HepG2 (cell line): ENCODE results near the gene RBM26. TPM values are rescaled to one million over a fixed set of nuclear protein-coding genes. Genes with fewer than 3 reads are reported as not detected.

Experiments
- ATAC-seq: fragments of 200-7000 bp; cut with Tn5 transposase; 3 replicates; pipeline ENCODE4 v1.9.1; 2020; ENCODE audit warnings: mild to moderate bottlenecking, moderate library complexity
- BruUV-seq: library from RNA; stranded (reverse); fragments of 400-500 nt; replicated peaks from 2 replicates; lab custom pipeline; 2021; lab: Mats Ljungman, UMichigan
- CTCF ChIA-PET: fragments of 300-600 bp; formaldehyde crosslinking; extraction: SDS; loops from one replicate; lab custom pipeline; 2021; ENCODE audit warnings: low total read pairs, inconsistent platforms, low intra/inter-chr PET ratio; lab: Yijun Ruan, JAX
- POLR2A ChIA-PET: fragments of 350-600 bp; sonication (Branson Sonifier 250); formaldehyde crosslinking; loops from one replicate; lab custom pipeline; 2020; ENCODE audit warnings: antibody characterized with exemption, inconsistent platforms; lab: Yijun Ruan, JAX
- DNase-seq: peaks from one replicate; pipeline ENCODE4 v3.0.0-alpha.2; 2015; ENCODE audit warnings: low spot score
- FAIRE-seq: peaks from 3 replicates; lab custom pipeline; 2011; peaks lifted over from hg19 to GRCh38; lab: Jason Lieb, UNC
- H2AFZ ChIP-seq: one replicate; pipeline ENCODE4 v1.6.1; 2011; ENCODE audit warnings: low read length, inconsistent platforms
- H3K27ac ChIP-seq: fragments of 300-600 bp; 3 replicates; pipeline ENCODE4 v1.8.0; 2011; ENCODE audit warnings: mixed run types, mild to moderate bottlenecking, mixed read lengths, low read length, inconsistent platforms; ENCODE audit not compliant: insufficient read depth; ENCODE audit errors: extremely low read length
- H3K27me3 ChIP-seq, 2 experiments: fragments of 200-600 bp in 1 of 2; 2 replicates in 1 of 2; 3 replicates in 1 of 2; pipeline versions ENCODE4 v1.6.0 to v1.8.0; 2011; ENCODE audit warnings: low read length in 2 of 2, mild to moderate bottlenecking in 2 of 2, moderate library complexity in 2 of 2, inconsistent platforms in 1 of 2; ENCODE audit not compliant: insufficient read depth in 2 of 2, control insufficient read depth in 1 of 2
- H3K36me3 ChIP-seq, 2 experiments: fragments of 200-600 bp in 1 of 2; replicated peaks in 1 of 2; 2 replicates in 1 of 2; 3 replicates in 1 of 2; pipeline versions ENCODE4 v1.5.1 to v1.8.0; 2011; ENCODE audit warnings: low read length in 2 of 2, inconsistent platforms in 1 of 2; ENCODE audit not compliant: insufficient read depth in 2 of 2, control insufficient read depth in 1 of 2
- H3K4me1 ChIP-seq: 2 replicates; pipeline ENCODE4 v1.5.1; 2012; ENCODE audit warnings: low read length, inconsistent platforms; ENCODE audit not compliant: insufficient read depth
- H3K4me2 ChIP-seq: 2 replicates; pipeline ENCODE4 v1.6.0; 2011; ENCODE audit warnings: low read depth, low read length, inconsistent platforms
- H3K4me3 ChIP-seq, 3 experiments: fragments of 200-600 bp in 1 of 3; sonication (generic), shearing (Covaris generic) in 1 of 3; replicated peaks in 1 of 3; 2 replicates each; pipeline ENCODE4 v1.5.1; 2011 to 2016; ENCODE audit warnings: low read length in 3 of 3, inconsistent platforms in 2 of 3, low read depth in 2 of 3, mild to moderate bottlenecking in 2 of 3, control low read depth in 1 of 3, mixed read lengths in 1 of 3; ENCODE audit not compliant: insufficient read depth in 1 of 3
- H3K79me2 ChIP-seq: one replicate; pipeline ENCODE4 v1.6.1; 2011; ENCODE audit warnings: low read length, inconsistent platforms; ENCODE audit not compliant: insufficient read depth
- H3K9ac ChIP-seq: 2 replicates; pipeline ENCODE4 v1.6.0; 2011; ENCODE audit warnings: mild to moderate bottlenecking, low read depth, low read length, inconsistent platforms; ENCODE audit not compliant: insufficient read depth
- H3K9me3 ChIP-seq: 2 replicates; pipeline ENCODE4 v1.5.1; 2012; ENCODE audit warnings: mild to moderate bottlenecking, low read length
- H4K20me1 ChIP-seq: 2 replicates; pipeline ENCODE4 v1.6.0; 2011; ENCODE audit warnings: inconsistent platforms, mild to moderate bottlenecking, low read length, moderate library complexity; ENCODE audit not compliant: insufficient read depth
- ATF4 ChIP-seq, 2 experiments: fragments of 450-650 bp in 1 of 2; sonication (generic) in 1 of 2; formaldehyde crosslinking; IDR thresholded peaks; 2 replicates each; pipeline versions ENCODE4 v1.5.0 to v1.8.0; 2020 to 2022; ENCODE audit warnings: mild to moderate bottlenecking in 1 of 2, missing genetic modification reagents in 1 of 2
- POLR2G ChIP-seq: fragments of 200-400 bp; formaldehyde crosslinking; IDR thresholded peaks from 2 replicates; pipeline ENCODE4 v1.6.1; 2018; ENCODE audit warnings: mild to moderate bottlenecking, low read depth, low read length, moderate library complexity
- ZMYM4 ChIP-seq: sonication (generic); formaldehyde crosslinking; IDR thresholded peaks from 2 replicates; pipeline ENCODE4 v1.8.1; 2023; ENCODE audit warnings: mild to moderate bottlenecking, missing genetic modification reagents
- ZNF276 ChIP-seq: sonication (generic); formaldehyde crosslinking; IDR thresholded peaks from 2 replicates; pipeline ENCODE4 v1.4.0; 2020; ENCODE audit warnings: mild to moderate bottlenecking, low read depth, missing genetic modification reagents
- ZNF550 ChIP-seq: sonication (generic); formaldehyde crosslinking; IDR thresholded peaks from 2 replicates; pipeline ENCODE4 v1.4.0; 2020; ENCODE audit warnings: mild to moderate bottlenecking, missing genetic modification reagents, borderline replicate concordance
- ZNF607 ChIP-seq: sonication (generic); formaldehyde crosslinking; IDR thresholded peaks from 2 replicates; pipeline ENCODE4 v1.5.1; 2020; ENCODE audit warnings: missing genetic modification reagents, mild to moderate bottlenecking, borderline replicate concordance
- ZNF766 ChIP-seq: sonication (generic); formaldehyde crosslinking; IDR thresholded peaks from 2 replicates; pipeline ENCODE4 v1.5.0; 2020; ENCODE audit warnings: missing genetic modification reagents, borderline replicate concordance
- ZNF790 ChIP-seq: sonication (generic); formaldehyde crosslinking; IDR thresholded peaks from 2 replicates; pipeline ENCODE4 v1.8.0; 2022; ENCODE audit warnings: missing genetic modification reagents, mild to moderate bottlenecking, borderline replicate concordance
- WGBS: methylation state at CpG from one replicate; pipeline ENCODE4 v1.1.6; 2017; ENCODE audit warnings: low lambda C conversion rate; 5-methylcytosine and 5-hydroxymethylcytosine counted together
- in situ Hi-C: cut with HindIII; loops from 2 replicates; pipeline ENCODE4 v1.10.0; 2017; ENCODE audit warnings: low pct_unique_long_range_greater_than_20kb; ENCODE audit not compliant: extremely low pct_ligation_motif_present
- intact Hi-C: fragments of 100-400 bp; cut with micrococcal nuclease; formaldehyde crosslinking; loops from one replicate; pipeline ENCODE4 v1.10.0; 2022; ENCODE audit not compliant: unreplicated experiment
- polyA plus RNA-seq, 8 experiments: library from polyadenylated mRNA; depleted of rRNA in 3 of 8; stranded (reverse) in 7 of 8; unstranded in 1 of 8; fragments of >200 nt; fragmentation: Illumina TruSeq in 4 of 8; extraction: Trizol in 4 of 8; gene quantifications; 2 replicates each; pipeline versions ENCODE4 v1.2.1 to v1.2.3, GENCODE V29; 2011 to 2016; ENCODE audit warnings: low read depth in 4 of 8, missing spikeins in 1 of 8, mixed read lengths in 1 of 8; ENCODE audit not compliant: insufficient read depth in 1 of 8
- total RNA-seq, 5 experiments: library from RNA; depleted of rRNA; stranded (reverse); fragments of >200 nt; fragmentation: Illumina TruSeq; extraction: Trizol; gene quantifications; 2 replicates each; pipeline ENCODE4 v1.2.3, GENCODE V29; 2016; ENCODE audit warnings: low read depth in 1 of 5

Gene RBM26
- total and polyA plus RNA-seq, 2 of the 13 experiments (the other 11 are each of a cell fraction or from before 2014, with no cell fraction given): 19.4 to 34.4 TPM

GRCh38 chr13:79379274-79379673 lies 26.8 kb downstream of the RBM26 start:
- intact Hi-C loops (no loop called here), in situ Hi-C loops (no loop called here)
- no peak overlapping the region for H3K4me2 ChIP-seq
- no peak for FAIRE-seq
- no peak overlapping the region for H3K27ac ChIP-seq
- H3K9ac ChIP-seq: no peak overlapping the region
- peaks cover 50% of the 10 kb centered on the region for H3K79me2 ChIP-seq
- DNase-seq: no peak
- no TSS peak for BruUV-seq
- ATAC-seq: no peak
- POLR2A ChIA-PET: no interaction called here
- no peaks in the 10 kb centered on the region for H3K9me3 ChIP-seq
- WGBS: 98% methylated on average over 5 of the region's 5 CpGs
- H2AFZ ChIP-seq: no peak overlapping the region
- no peak for TF ChIP-seq POLR2G
- TF ChIP-seq ZNF607 (CRISPR knock-in tag): no peak
- TF ChIP-seq ZNF276: no peak
- no peak for TF ChIP-seq ZNF766 (CRISPR knock-in tag)
- no peak for TF ChIP-seq ZNF790 (CRISPR knock-in tag)
- no peak for TF ChIP-seq ZMYM4 (CRISPR knock-in tag)
- TF ChIP-seq ATF4 (CRISPR knock-in tag; IDR thresholded peaks at IDR 0.05): no peak
- TF ChIP-seq ZNF550 (CRISPR knock-in tag): no peak
- H3K36me3 ChIP-seq: peaks cover 6 to 29% of the 10 kb centered on the region in 2 experiments; a peak in 4 of 5 replicates
- no peak overlapping the region for H3K4me3 ChIP-seq
- peaks cover 10% of the 10 kb centered on the region for H3K4me1 ChIP-seq
- CTCF ChIA-PET: no interaction called here
- H3K27me3 ChIP-seq: no peaks in the 10 kb centered on the region
- peaks cover 10% of the 10 kb centered on the region for H4K20me1 ChIP-seq
